ENCODE measurements around the gene LY86.

DNA sequence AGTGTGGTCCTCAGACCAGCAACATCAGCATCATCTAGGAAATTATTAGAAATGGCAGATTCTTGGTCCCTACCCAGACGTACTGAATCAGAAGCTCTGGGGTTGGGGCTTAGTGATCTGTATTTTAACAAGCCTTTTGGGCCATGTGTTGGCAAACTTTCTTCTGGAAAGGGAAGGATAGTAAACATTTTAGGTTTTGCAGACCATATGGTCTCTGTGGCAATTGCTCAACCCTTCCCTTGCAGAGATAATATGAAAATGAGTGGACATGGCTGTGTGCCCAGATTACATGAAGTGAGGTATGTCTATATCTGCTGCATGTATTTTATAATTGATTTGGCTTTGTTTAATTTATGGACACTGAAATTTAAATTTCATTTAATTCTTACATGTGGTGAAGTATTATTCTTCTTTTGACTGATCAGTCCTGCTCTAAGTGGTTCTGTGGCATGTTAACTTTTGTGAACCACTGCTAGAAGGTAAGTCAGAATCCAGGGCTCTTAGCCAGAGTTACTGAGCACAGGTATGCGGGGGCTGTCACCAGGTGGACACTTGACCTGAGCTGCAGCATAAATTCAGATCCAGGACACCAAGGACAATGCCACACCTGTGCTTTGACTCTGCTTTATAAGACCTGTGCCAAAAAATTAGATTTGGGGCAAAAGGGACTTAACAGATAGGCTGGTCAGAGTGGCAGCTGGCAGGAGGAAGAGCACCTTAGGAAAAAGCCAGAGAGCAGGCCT lies 43.2 kb downstream of the LY86 start:
- TF ChIP-seq, protein P1, sequence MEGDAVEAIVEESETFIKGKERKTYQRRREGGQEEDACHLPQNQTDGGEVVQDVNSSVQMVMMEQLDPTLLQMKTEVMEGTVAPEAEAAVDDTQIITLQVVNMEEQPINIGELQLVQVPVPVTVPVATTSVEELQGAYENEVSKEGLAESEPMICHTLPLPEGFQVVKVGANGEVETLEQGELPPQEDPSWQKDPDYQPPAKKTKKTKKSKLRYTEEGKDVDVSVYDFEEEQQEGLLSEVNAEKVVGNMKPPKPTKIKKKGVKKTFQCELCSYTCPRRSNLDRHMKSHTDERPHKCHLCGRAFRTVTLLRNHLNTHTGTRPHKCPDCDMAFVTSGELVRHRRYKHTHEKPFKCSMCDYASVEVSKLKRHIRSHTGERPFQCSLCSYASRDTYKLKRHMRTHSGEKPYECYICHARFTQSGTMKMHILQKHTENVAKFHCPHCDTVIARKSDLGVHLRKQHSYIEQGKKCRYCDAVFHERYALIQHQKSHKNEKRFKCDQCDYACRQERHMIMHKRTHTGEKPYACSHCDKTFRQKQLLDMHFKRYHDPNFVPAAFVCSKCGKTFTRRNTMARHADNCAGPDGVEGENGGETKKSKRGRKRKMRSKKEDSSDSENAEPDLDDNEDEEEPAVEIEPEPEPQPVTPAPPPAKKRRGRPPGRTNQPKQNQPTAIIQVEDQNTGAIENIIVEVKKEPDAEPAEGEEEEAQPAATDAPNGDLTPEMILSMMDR (IDR thresholded peaks at IDR 0.05): no peak
- no peak for TF ChIP-seq POLR2A (IDR thresholded peaks at IDR 0.05)
